K562 (cell line): Measurements from ENCODE around the gene SLC5A10. TPM values are rescaled to one million over a fixed set of nuclear protein-coding genes. Genes with fewer than 3 reads are reported as not detected.

ENCODE experiments used
- ATAC-seq: fragments of 200-7000 bp; cut with Tn5 transposase; 3 replicates; pipeline ENCODE4 v1.9.1; 2020; ENCODE audit warnings: moderate library complexity
- BruUV-seq: library from RNA; stranded (reverse); fragments of 400-500 nt; replicated peaks from 2 replicates; lab custom pipeline; 2021; lab: Mats Ljungman, UMichigan
- CTCF ChIA-PET: fragments of 300-600 bp; formaldehyde crosslinking; extraction: SDS; loops from one replicate; lab custom pipeline; 2021; ENCODE audit warnings: low intra/inter-chr PET ratio; lab: Yijun Ruan, JAX
- POLR2A ChIA-PET: fragments of 300-600, 350-650 bp; sonication (Branson Sonifier 250); formaldehyde crosslinking; extraction: SDS; loops from one replicate; lab custom pipeline; 2021; ENCODE audit warnings: antibody characterized with exemption, inconsistent platforms; lab: Yijun Ruan, JAX
- DNase-seq, 4 experiments: peaks; one replicate each; pipeline versions ENCODE4 v3.0.0 to v3.0.0-alpha.2; 2011 to 2018; ENCODE audit warnings: low spot score in 3 of 4, mixed read lengths in 3 of 4; ENCODE audit errors: extremely low read depth in 1 of 4
- FAIRE-seq: peaks from 2 replicates; lab custom pipeline; 2011; peaks lifted over from hg19 to GRCh38; lab: Jason Lieb, UNC
- H2AFZ ChIP-seq: 2 replicates; pipeline ENCODE4 v1.6.0; 2011; ENCODE audit warnings: low read depth, low read length, control low read depth, inconsistent platforms
- H3K27ac ChIP-seq: fragments of 200-600 bp; 3 replicates; pipeline ENCODE4 v1.8.0; 2011; ENCODE audit warnings: low read depth, mild to moderate bottlenecking, control low read depth, inconsistent platforms, low read length, moderate library complexity, mixed read lengths; ENCODE audit errors: extremely low read depth
- H3K27me3 ChIP-seq, 2 experiments: fragments of 300-600 bp in 1 of 2; 2 replicates in 1 of 2; 3 replicates in 1 of 2; pipeline versions ENCODE4 v1.6.0 to v1.8.0; 2011; ENCODE audit warnings: inconsistent platforms in 2 of 2, low read length in 2 of 2, mild to moderate bottlenecking in 1 of 2, mixed read lengths in 1 of 2, moderate library complexity in 1 of 2; ENCODE audit not compliant: control insufficient read depth in 2 of 2, insufficient read depth in 2 of 2
- H3K36me3 ChIP-seq: fragments of 300-600 bp; 3 replicates; pipeline ENCODE4 v1.8.0; 2011; ENCODE audit warnings: mild to moderate bottlenecking, low read length, inconsistent platforms; ENCODE audit not compliant: control insufficient read depth, insufficient read depth
- H3K4me1 ChIP-seq, 2 experiments: fragments of 200-600 bp in 1 of 2; replicated peaks in 1 of 2; 2 replicates in 1 of 2; 3 replicates in 1 of 2; pipeline versions ENCODE4 v1.5.1 to v1.8.0; 2011; ENCODE audit warnings: inconsistent platforms in 2 of 2, low read length in 2 of 2, mild to moderate bottlenecking in 1 of 2, mixed read lengths in 1 of 2, moderate library complexity in 1 of 2; ENCODE audit not compliant: control insufficient read depth in 2 of 2, insufficient read depth in 2 of 2
- H3K4me2 ChIP-seq: 2 replicates; pipeline ENCODE4 v1.6.1; 2011; ENCODE audit warnings: low read length, control low read depth, inconsistent platforms, mixed read lengths; ENCODE audit not compliant: insufficient read depth
- H3K4me3 ChIP-seq: fragments of 200-600 bp; sonication (generic), shearing (Covaris generic); 2 replicates; pipeline ENCODE4 v1.5.1; 2016; ENCODE audit warnings: control low read depth, inconsistent platforms
- H3K79me2 ChIP-seq: fragments of 200-600 bp; 3 replicates; pipeline ENCODE4 v1.8.0; 2011; ENCODE audit warnings: low read length, inconsistent platforms; ENCODE audit not compliant: control insufficient read depth, insufficient read depth
- H3K9ac ChIP-seq, 2 experiments: 2 replicates each; pipeline versions ENCODE4 v1.6.0 to v1.6.1; 2011; ENCODE audit warnings: low read depth in 2 of 2, low read length in 2 of 2, control low read depth in 1 of 2, inconsistent platforms in 1 of 2, mild to moderate bottlenecking in 1 of 2, mixed read lengths in 1 of 2; ENCODE audit not compliant: insufficient read depth in 1 of 2
- H3K9me1 ChIP-seq: one replicate; pipeline ENCODE4 v1.6.0; 2011; ENCODE audit warnings: inconsistent platforms, mild to moderate bottlenecking, low read length, moderate library complexity; ENCODE audit not compliant: control insufficient read depth, insufficient read depth
- H3K9me3 ChIP-seq: replicated peaks from 2 replicates; pipeline ENCODE4 v1.5.1; 2011; ENCODE audit warnings: low read depth, low read length, inconsistent platforms; ENCODE audit not compliant: control insufficient read depth, insufficient read depth
- H4K20me1 ChIP-seq: replicated peaks from 2 replicates; pipeline ENCODE4 v1.6.1; 2011; ENCODE audit warnings: low read length, inconsistent platforms, mixed read lengths; ENCODE audit not compliant: control insufficient read depth, insufficient read depth
- CEBPB ChIP-seq: fragments of 450-650 bp; IDR thresholded peaks from 2 replicates; pipeline ENCODE4 v1.6.1; 2016; ENCODE audit warnings: missing genetic modification characterization, missing compliant biosample characterization
- DIDO1 ChIP-seq: fragments of 450-650 bp; IDR thresholded peaks from 2 replicates; pipeline ENCODE4 v1.6.1; 2016; ENCODE audit warnings: low read depth, missing biosample characterization, missing genetic modification characterization
- E2F3 ChIP-seq: fragments of 250-450 bp; sonication (Bioruptor Pico); IDR thresholded peaks from 2 replicates; pipeline ENCODE4 v1.4.0; 2020; ENCODE audit warnings: mild to moderate bottlenecking
- FOS ChIP-seq: IDR thresholded peaks from 3 replicates; pipeline ENCODE4 v1.6.1; 2011; ENCODE audit not compliant: insufficient read length; ENCODE audit errors: extremely low read depth
- GTF2E2 ChIP-seq: fragments of 200-800 bp; sonication (Bioruptor generic); IDR thresholded peaks from 2 replicates; pipeline ENCODE4 v1.6.1; 2016; ENCODE audit warnings: missing genetic modification characterization, missing compliant biosample characterization
- HDAC3 ChIP-seq: fragments of 450-650 bp; IDR thresholded peaks from 2 replicates; pipeline ENCODE4 v1.6.1; 2018; ENCODE audit warnings: borderline replicate concordance, mild to moderate bottlenecking, moderate library complexity; ENCODE audit not compliant: partially characterized antibody
- MEF2D ChIP-seq: conservative IDR thresholded peaks from 2 replicates; pipeline ENCODE4 v1.6.1; 2016; ENCODE audit warnings: low read depth, missing genetic modification characterization, missing compliant biosample characterization
- TAF7 ChIP-seq: fragments of 450-650 bp; IDR thresholded peaks from 2 replicates; pipeline ENCODE4 v1.6.1; 2016; ENCODE audit warnings: missing genetic modification characterization, missing compliant biosample characterization
- TRIM24 ChIP-seq, 2 experiments: fragments of 450-650 bp; IDR thresholded peaks; 2 replicates each; pipeline ENCODE4 v1.6.1; 2016
- ZBTB17 ChIP-seq: fragments of 450-650 bp; formaldehyde crosslinking; IDR thresholded peaks from 2 replicates; pipeline ENCODE4 v1.4.0; 2020; ENCODE audit warnings: mild to moderate bottlenecking
- ZBTB7A ChIP-seq: IDR thresholded peaks from 2 replicates; pipeline ENCODE4 v1.6.1; 2011; ENCODE audit warnings: low read depth, mild to moderate bottlenecking, low read length, moderate library complexity, borderline replicate concordance; ENCODE audit not compliant: control insufficient read depth
- ZNF41 ChIP-seq: fragments of 250-450 bp; sonication (Bioruptor Pico); conservative IDR thresholded peaks from 2 replicates; pipeline ENCODE4 v1.4.0; 2020; ENCODE audit warnings: mild to moderate bottlenecking
- ZNF589 ChIP-seq: fragments of 200-800 bp; sonication (Bioruptor generic); IDR thresholded peaks from 2 replicates; pipeline ENCODE4 v1.6.1; 2016; ENCODE audit warnings: low read depth, missing genetic modification characterization, missing compliant biosample characterization
- WGBS: fragments of 100-300 bp; shearing (Covaris generic); methylation state at CpG from one replicate; pipeline ENCODE4 v1.1.6; 2016; ENCODE audit warnings: low coverage, mixed read lengths; ENCODE audit not compliant: insufficient coverage; ENCODE audit errors: missing lambda C conversion rate; 5-methylcytosine and 5-hydroxymethylcytosine counted together
- in situ Hi-C: fragments of 300-500 bp; cut with MboI; formaldehyde crosslinking; loops from 4 replicates; pipeline ENCODE4 v1.15.0; 2018; ENCODE audit warnings: inconsistent platforms, mixed read lengths
- intact Hi-C: fragments of 100-400 bp; cut with micrococcal nuclease; formaldehyde crosslinking; loops from 2 replicates; pipeline ENCODE4 v1.14.2; 2022
- polyA plus RNA-seq, 8 experiments: library from polyadenylated mRNA; depleted of rRNA in 4 of 8; stranded (reverse) in 5 of 8; unstranded in 3 of 8; fragments of >200 nt; fragmentation: Nextera tagmentation in 2 of 8; fragmentation: Illumina TruSeq in 1 of 8; extraction: Ambion mirVana in 2 of 8; extraction: Trizol in 1 of 8; gene quantifications; 2 replicates each; pipeline versions ENCODE4 v1.2.1 to v1.2.3, GENCODE V29; 2011 to 2014; ENCODE audit warnings: inconsistent platforms in 1 of 8, missing spikeins in 1 of 8
- total RNA-seq, 7 experiments: library from RNA; depleted of rRNA in 6 of 7; stranded (reverse); fragments of >200 nt in 6 of 7; fragmentation: Illumina TruSeq in 2 of 7; extraction: Trizol in 2 of 7; gene quantifications; 2 replicates each; pipeline versions ENCODE4 v1.2.1 to v1.2.3, GENCODE V29; 2011 to 2021; ENCODE audit warnings: low replicate concordance in 1 of 7
- TF ChIP-seq, protein P1 (sequence below): fragments of 250-450 bp; sonication (Bioruptor Pico); IDR thresholded peaks from 2 replicates; pipeline ENCODE4 v1.4.0; 2020; ENCODE audit warnings: mild to moderate bottlenecking, moderate library complexity
- TF ChIP-seq, protein P2 (sequence below): fragments of 250-450 bp; sonication (Bioruptor Pico); IDR thresholded peaks from 2 replicates; pipeline ENCODE4 v1.5.0; 2021

Gene SLC5A10
- total and polyA plus RNA-seq, 9 of the 15 experiments (the other 6 are each of a cell fraction or from before 2014, with no cell fraction given), result 0.03 to 0.09 (median 0.03) TPM; not detected in 5

DNA sequence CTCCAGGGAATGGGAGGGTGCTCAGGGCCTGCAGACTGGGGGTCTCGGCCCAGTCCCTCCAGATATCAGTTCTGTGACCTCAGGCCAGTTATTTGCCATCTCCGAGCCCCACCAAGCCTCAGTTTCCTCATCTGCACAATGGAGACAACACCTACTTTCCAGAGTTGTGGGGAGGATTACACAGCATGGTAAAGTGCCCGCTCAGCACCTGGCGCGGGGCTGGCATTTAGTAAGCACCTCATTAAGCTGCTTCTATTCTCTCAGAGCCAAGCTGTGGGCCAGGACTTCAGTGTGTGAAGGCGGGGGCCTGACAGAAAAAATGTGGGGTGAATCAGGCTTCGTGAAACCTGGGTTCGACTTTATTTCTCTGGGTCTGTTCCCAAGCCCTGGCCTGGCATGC lies 47.4 kb downstream of the SLC5A10 start:
- Histone ChIP-seq H3K27ac (no peak overlapping the region), H3K9me3 (no peaks in the 10 kb centered on the region), H3K4me2 (no peak overlapping the region), H3K9me1 (peaks cover 3% of the 10 kb centered on the region), H3K4me3 (no peak overlapping the region), H3K79me2 (peaks cover 13% of the 10 kb centered on the region; the same call in 2 of the 3 replicates), H3K27me3 (no peaks in the 10 kb centered on the region), H3K4me1 (peaks cover 32 to 55% of the 10 kb centered on the region in 2 experiments), H3K36me3 (peaks cover 29% of the 10 kb centered on the region; the same call in 2 of the 3 replicates), H3K9ac (no peak overlapping the region; a peak in 1 of 4 replicates), H4K20me1 (peaks cover 28% of the 10 kb centered on the region)
- BruUV-seq, result no TSS peak
- intact Hi-C loops (no loop called here), in situ Hi-C loops (no loop called here)
- 95% methylated on average over 7 of the region's 8 CpGs for WGBS
- CTCF ChIA-PET, result no interaction called here
- ATAC-seq, result no peak
- FAIRE-seq, result no peak
- TF ChIP-seq, protein P1, sequence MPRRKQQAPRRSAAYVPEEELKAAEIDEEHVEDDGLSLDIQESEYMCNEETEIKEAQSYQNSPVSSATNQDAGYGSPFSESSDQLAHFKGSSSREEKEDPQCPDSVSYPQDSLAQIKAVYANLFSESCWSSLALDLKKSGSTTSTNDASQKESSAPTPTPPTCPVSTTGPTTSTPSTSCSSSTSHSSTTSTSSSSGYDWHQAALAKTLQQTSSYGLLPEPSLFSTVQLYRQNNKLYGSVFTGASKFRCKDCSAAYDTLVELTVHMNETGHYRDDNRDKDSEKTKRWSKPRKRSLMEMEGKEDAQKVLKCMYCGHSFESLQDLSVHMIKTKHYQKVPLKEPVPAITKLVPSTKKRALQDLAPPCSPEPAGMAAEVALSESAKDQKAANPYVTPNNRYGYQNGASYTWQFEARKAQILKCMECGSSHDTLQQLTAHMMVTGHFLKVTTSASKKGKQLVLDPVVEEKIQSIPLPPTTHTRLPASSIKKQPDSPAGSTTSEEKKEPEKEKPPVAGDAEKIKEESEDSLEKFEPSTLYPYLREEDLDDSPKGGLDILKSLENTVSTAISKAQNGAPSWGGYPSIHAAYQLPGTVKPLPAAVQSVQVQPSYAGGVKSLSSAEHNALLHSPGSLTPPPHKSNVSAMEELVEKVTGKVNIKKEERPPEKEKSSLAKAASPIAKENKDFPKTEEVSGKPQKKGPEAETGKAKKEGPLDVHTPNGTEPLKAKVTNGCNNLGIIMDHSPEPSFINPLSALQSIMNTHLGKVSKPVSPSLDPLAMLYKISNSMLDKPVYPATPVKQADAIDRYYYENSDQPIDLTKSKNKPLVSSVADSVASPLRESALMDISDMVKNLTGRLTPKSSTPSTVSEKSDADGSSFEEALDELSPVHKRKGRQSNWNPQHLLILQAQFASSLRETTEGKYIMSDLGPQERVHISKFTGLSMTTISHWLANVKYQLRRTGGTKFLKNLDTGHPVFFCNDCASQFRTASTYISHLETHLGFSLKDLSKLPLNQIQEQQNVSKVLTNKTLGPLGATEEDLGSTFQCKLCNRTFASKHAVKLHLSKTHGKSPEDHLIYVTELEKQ (CRISPR knock-in tag), result no peak
- no peak for TF ChIP-seq ZNF41 (CRISPR knock-in tag)
- TF ChIP-seq TAF7 (tag), result no peak
- TF ChIP-seq DIDO1, result no peak
- no peak for TF ChIP-seq ZBTB7A
- TF ChIP-seq FOS, result no peak
- TF ChIP-seq CEBPB, result no peak
- TF ChIP-seq E2F3, result no peak
- TF ChIP-seq ZNF589 (CRISPR knock-in tag), result no peak
- no peak for TF ChIP-seq HDAC3
- no peak for TF ChIP-seq TRIM24 (IDR thresholded peaks at IDR 0.05)
- TF ChIP-seq, protein P2, sequence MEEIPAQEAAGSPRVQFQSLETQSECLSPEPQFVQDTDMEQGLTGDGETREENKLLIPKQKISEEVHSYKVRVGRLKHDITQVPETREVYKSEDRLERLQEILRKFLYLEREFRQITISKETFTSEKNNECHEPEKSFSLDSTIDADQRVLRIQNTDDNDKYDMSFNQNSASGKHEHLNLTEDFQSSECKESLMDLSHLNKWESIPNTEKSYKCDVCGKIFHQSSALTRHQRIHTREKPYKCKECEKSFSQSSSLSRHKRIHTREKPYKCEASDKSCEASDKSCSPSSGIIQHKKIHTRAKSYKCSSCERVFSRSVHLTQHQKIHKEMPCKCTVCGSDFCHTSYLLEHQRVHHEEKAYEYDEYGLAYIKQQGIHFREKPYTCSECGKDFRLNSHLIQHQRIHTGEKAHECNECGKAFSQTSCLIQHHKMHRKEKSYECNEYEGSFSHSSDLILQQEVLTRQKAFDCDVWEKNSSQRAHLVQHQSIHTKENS (CRISPR knock-in tag), result no peak
- no peak for TF ChIP-seq MEF2D (tag)
- no peak for TF ChIP-seq GTF2E2 (tag)
- TF ChIP-seq ZBTB17 (CRISPR knock-in tag), result no peak
- TF ChIP-seq, all 486 proteins: peak for 0
- no peak for DNase-seq
- no peak overlapping the region for H2AFZ ChIP-seq
- POLR2A ChIA-PET, result interaction anchor here (0.9 kb wide), 1 partner anchor 14 kb away, joined by 3 read pairs; no protein-coding TSS in a partner anchor
